IPS-18a (cell line): Measurements from ENCODE around the gene CSNK2B.
"Not testable (repeated sequence)": the region's sequence is repeated elsewhere in the genome, so short reads cannot be mapped to it uniquely, and the experiment has no call there.

Experiments used
- H3K27ac ChIP-seq: one replicate; pipeline ENCODE4 v1.5.1; 2013; ENCODE audit warnings: low read length
- H3K27me3 ChIP-seq: one replicate; pipeline ENCODE4 v1.6.1; 2013; ENCODE audit warnings: mild to moderate bottlenecking, low read length; ENCODE audit not compliant: control insufficient read depth, insufficient read depth
- H3K36me3 ChIP-seq: one replicate; pipeline ENCODE4 v1.6.1; 2013; ENCODE audit warnings: low read depth, low read length; ENCODE audit not compliant: control insufficient read depth
- H3K4me1 ChIP-seq: one replicate; pipeline ENCODE4 v1.6.1; 2013; ENCODE audit warnings: low read depth, low read length; ENCODE audit not compliant: control insufficient read depth
- H3K4me3 ChIP-seq: one replicate; pipeline ENCODE4 v1.5.1; 2013; ENCODE audit warnings: low read length
- H3K9ac ChIP-seq: one replicate; pipeline ENCODE4 v1.6.1; 2013; ENCODE audit warnings: mild to moderate bottlenecking, low read length, moderate library complexity
- H3K9me3 ChIP-seq: one replicate; pipeline ENCODE4 v1.6.1; 2013; ENCODE audit warnings: low read depth, low read length; ENCODE audit not compliant: control insufficient read depth

The CSNK2B gene

DNA sequence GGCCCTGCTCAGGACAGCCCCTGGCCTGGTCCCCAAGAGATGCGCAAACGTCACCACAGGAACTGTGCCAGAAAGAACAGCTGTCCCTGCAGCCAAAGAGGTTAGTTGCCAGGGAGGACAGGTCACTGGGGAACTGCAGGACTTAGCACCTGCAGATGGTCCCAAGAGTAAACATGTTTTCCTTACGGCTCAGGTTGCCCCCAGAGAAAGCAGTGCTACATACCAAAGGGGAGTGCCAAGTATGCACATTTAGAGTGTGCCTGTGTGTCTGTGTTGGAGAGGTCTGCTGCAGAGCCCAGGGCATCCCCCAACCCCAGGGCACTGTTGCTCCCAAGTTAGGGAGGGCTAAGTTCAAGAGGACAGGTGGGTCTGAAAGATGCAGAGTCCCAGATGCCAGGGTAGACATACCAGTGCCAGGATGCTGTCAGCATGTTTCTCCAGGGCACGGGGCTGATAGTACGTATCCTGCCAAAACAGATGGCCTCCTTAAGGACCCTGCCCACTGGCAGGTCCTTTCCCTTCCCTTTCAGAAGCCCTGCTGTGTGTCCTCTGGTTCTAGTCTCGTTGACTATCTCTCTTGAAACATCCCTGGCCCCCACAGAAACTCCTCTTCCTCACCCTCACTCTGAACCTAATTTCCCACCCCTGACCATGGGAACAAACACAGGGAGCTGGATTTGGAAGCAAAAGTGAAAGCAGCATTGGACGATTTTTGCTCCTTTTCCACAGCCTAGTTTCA, 36.0 kb downstream of the CSNK2B start:
- peak overlapping the region; percentile 97 for H3K4me3 ChIP-seq
- no peak overlapping the region for H3K27ac ChIP-seq
- no peaks in the 10 kb centered on the region for H3K4me1 ChIP-seq
- peak overlapping the region; percentile 91 for H3K9ac ChIP-seq
- H3K9me3 ChIP-seq: no peaks in the 10 kb centered on the region
- H3K36me3 ChIP-seq: no peaks in the 10 kb centered on the region
- no peaks in the 10 kb centered on the region for H3K27me3 ChIP-seq

DNA sequence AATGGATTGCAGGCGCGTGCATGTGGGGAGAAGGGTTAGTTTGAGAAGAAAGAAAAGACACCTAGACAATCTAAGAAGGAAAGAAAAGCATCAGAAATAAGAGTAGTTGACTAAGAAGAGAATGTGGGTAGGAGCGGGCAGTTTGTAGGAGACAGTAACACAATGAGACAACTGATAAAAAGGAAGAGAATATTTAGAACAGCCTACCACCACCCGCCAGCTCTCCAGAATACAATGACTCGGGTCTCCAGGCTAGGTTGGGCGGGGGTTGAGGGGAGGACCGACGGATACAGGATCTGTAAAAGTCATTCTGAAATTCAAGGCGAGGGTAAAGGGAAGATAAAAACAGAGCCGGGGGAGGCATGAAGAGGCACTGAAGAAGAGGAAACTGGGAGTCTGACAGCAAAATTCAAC, 36.5 kb downstream of the CSNK2B start:
- Histone ChIP-seq H3K4me3 (peak overlapping the region; percentile 97), H3K9me3 (no peaks in the 10 kb centered on the region), H3K27ac (no peak overlapping the region), H3K4me1 (no peaks in the 10 kb centered on the region), H3K27me3 (no peaks in the 10 kb centered on the region), H3K9ac (peak overlapping the region; percentile 91), H3K36me3 (no peaks in the 10 kb centered on the region)

DNA sequence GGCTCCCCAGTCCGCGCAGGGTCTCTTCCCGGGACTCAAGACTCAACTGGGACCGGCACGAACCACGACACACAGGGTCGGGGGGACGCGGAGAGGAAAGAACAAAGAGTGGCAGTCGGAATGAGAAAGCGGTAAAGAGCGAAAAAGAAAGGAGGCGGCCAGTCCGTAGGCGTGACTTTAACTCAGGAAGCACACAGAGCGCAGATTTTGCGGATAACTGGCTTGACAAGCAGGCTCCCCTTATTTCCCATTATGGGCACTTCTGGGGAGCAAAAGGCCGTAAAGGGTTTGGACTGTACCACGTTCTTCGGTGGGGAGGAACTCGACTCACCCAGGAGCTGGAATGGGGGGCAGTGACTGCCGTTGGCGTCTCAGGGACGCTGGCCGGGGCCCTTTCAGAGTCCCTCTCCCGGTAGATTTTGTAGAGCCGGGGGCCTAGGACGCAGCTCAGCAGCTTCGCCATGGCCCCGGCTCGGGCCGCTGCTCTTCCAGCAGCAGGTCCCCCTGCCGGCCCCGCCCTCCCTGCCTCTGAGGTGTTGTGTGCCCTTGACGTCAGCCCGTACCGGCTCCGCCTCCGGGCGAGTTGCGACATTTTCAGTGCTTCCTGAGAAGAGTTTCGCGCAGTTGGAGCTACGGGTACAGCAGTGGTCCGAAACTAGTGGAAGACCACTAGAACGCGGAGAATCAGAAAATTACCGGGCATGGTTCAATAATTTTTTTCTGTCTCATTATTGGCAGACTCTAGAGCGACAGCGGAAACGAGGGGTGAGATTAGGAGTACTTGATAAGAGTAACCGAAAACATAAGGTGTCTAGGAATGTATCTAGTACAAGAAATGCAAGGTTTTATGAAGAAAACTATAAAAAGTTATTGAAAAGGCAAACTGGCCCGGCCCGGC, 37.2 kb downstream of the CSNK2B start, which contains the start of gene ABHD16A:
Gene ABHD16A, minus strand, starts transcription at position 506 of the 898 bp plus-strand sequence. Its CDS starts 43 bp downstream, at position 463.
- peak within 1 kb of the TSS; percentile 78 for H3K27ac ChIP-seq
- H3K9me3 ChIP-seq: no peaks in the 10 kb centered on the region
- H3K4me1 ChIP-seq: no peaks in the 10 kb centered on the region
- H3K9ac ChIP-seq: peak within 1 kb of the TSS; percentile 91
- H3K36me3 ChIP-seq: no peaks in the 10 kb centered on the region
- peak within 1 kb of the TSS; percentile 97 for H3K4me3 ChIP-seq
- H3K27me3 ChIP-seq: no peaks in the 10 kb centered on the region

DNA sequence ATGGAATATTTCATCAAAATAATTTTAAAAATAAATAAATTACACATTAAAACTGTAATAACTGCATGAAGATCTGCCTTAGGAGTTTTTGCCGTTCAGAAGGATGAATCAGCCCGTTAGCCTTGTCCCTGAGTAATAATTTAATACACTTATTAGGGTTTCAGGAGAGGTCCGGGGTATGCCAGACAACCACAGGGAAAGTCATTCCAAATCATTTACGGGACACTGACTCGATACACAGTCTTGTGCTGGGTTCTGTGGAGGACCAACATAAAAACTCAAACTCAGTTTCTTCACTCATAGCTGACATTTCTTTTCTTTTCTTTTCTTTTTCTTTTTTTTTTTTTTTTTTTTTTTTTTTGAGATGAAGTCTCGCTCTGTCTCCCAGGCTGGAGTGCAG, 40.1 kb downstream of the CSNK2B start:
- no peak overlapping the region for H3K9ac ChIP-seq
- H3K4me3 ChIP-seq: no peak overlapping the region
- no peaks in the 10 kb centered on the region for H3K36me3 ChIP-seq
- no peaks in the 10 kb centered on the region for H3K4me1 ChIP-seq
- H3K27ac ChIP-seq: no peak overlapping the region
- H3K27me3 ChIP-seq: no peaks in the 10 kb centered on the region
- H3K9me3 ChIP-seq: no peaks in the 10 kb centered on the region

DNA sequence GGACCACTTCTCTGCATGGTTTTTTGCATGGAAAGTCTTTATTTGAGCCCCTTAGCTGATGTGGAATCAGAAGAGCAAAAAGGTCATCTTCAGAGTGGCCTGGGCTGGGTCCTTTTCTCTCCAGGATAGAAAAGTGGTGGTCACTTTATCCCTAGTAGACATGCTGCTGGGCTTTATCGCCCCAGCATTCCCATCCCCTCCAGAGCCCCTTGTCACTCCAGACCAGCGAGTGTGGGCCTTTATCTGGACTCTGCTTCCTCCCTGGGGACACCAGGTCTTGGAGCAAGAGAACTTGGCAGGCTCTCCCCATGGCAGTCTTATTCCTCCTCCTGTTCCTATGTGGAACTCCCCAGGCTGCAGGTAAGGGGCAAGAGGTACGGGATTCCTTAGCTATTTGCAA, 40.7 kb downstream of the CSNK2B start, which contains the start of gene LY6G6F:
Gene LY6G6F, plus strand, starts transcription at position 268 of the 400 bp plus-strand sequence. Its CDS starts 41 bp downstream, at position 309.
- H3K36me3 ChIP-seq: no peaks in the 10 kb centered on the region
- H3K27me3 ChIP-seq: no peaks in the 10 kb centered on the region
- H3K9me3 ChIP-seq: no peaks in the 10 kb centered on the region
- no peaks in the 10 kb centered on the region for H3K4me1 ChIP-seq
- no peak within 1 kb of the TSS for H3K9ac ChIP-seq
- H3K4me3 ChIP-seq: no peak within 1 kb of the TSS
- H3K27ac ChIP-seq: no peak within 1 kb of the TSS

DNA sequence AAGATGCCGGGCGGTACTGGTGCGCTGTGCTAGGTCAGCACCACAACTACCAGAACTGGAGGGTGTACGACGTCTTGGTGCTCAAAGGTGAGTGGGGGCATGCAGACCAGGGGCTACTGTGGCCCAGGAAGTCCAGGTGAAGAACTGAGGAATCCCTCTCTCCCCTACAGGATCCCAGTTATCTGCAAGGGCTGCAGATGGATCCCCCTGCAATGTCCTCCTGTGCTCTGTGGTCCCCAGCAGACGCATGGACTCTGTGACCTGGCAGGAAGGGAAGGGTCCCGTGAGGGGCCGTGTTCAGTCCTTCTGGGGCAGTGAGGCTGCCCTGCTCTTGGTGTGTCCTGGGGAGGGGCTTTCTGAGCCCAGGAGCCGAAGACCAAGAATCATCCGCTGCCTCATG, 41.8 kb downstream of the CSNK2B start:
- no peaks in the 10 kb centered on the region for H3K4me1 ChIP-seq
- H3K27ac ChIP-seq: no peak overlapping the region
- no peak overlapping the region for H3K9ac ChIP-seq
- H3K9me3 ChIP-seq: no peaks in the 10 kb centered on the region
- H3K27me3 ChIP-seq: no peaks in the 10 kb centered on the region
- H3K36me3 ChIP-seq: no peaks in the 10 kb centered on the region
- no peak overlapping the region for H3K4me3 ChIP-seq

DNA sequence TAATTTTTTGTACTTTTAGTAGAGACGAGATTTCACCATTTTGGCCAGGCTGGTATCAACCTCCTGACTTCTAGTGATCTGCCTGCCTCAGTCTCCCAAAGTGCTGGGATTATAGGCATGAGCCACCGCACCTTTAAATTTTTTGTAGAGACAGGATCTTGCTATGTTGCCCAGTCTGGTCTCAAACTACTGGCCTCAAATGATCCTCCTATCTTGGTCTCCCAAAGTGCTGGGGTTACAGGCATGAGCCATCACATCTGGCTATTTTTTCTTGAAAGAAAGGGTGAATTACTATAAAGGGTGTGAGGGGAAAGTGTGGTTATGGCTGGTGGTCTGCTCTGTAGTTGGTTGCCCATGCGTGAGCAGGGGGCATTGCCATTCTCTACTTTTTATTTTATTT, 42.3 kb downstream of the CSNK2B start:
- Histone ChIP-seq H3K4me3 (no peak overlapping the region), H3K27ac (no peak overlapping the region), H3K9ac (no peak overlapping the region), H3K27me3 (no peaks in the 10 kb centered on the region), H3K36me3 (no peaks in the 10 kb centered on the region), H3K9me3 (no peaks in the 10 kb centered on the region), H3K4me1 (no peaks in the 10 kb centered on the region)

DNA sequence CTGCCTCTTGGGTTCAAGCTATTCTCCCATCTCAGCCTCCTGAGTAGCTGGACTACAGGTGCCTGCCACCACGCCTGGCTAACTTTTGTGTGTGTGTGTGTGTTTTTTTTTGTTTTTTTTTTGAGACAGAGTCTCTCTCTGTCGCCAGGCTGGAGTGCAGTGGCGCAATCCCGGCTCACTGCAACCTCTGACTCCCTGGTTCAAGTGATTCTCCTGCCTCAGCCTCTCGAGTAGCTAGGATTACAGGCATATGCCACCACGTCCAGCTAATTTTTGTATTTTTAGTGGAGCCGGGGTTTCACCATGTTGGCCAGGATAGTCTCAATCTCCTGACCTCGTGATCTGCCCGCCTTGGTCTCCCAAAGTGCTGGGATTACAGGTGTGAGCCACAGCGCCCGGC, 43.3 kb downstream of the CSNK2B start:
- not testable (repeated sequence) for H3K9me3 ChIP-seq, H3K27me3 ChIP-seq, H3K4me3 ChIP-seq, H3K9ac ChIP-seq, H3K27ac ChIP-seq, H3K36me3 ChIP-seq, H3K4me1 ChIP-seq

DNA sequence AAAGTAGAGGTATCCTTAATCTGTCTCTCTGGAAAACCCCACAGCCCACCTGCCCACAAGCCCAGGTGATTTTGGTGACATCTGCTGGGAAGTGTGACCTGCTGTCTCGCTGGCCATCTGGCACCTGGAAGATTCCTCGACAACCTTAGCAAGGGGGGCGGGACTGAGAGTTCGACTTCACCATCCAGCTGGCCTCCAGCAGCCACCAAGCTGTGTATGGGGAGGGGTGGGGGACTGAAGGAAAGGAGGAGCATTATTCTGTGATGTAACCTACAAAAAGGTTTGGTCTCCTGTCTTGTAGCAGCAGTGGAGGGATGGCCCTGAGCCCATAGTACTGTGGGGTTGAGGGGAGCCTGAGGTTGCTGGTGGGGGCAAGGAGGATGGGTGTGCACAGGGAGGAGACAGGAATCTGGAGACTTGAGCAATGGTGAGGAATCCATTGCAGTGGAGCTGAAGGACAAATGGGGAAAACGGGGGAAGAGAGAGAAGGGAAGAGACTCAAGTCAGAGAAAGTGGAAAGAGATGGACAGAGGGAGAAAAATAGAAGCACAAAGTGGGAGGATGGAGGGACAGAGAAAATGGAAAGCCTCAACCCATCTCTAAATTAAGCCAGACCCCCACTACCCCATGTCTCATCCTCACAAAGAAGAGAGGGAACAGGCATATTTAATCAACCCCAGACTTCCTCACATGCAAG, 44.8 kb downstream of the CSNK2B start:
- H3K4me3 ChIP-seq: no peak overlapping the region
- H3K27me3 ChIP-seq: no peaks in the 10 kb centered on the region
- H3K9me3 ChIP-seq: no peaks in the 10 kb centered on the region
- no peak overlapping the region for H3K27ac ChIP-seq
- no peak overlapping the region for H3K9ac ChIP-seq
- H3K36me3 ChIP-seq: no peaks in the 10 kb centered on the region
- peaks cover 20% of the 10 kb centered on the region for H3K4me1 ChIP-seq

DNA sequence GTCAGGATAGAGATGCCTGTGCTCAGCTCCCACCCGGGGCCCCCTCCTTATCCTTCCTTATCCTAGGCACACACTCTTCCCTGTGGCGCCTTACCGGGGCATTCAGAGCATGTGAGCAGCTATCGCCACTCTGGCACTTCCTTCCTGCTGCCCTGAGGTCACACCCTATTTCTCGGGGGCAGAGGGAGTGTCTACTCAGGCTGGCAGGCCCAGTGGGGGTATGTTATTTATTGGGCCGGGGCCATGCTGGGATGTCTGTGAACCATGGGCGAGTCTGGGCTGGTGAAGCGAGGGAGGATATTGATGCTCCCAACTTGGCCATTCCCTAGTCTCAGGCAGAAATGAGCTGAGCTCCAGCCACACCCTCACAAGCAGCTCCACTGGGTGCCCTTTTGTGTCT, 45.4 kb downstream of the CSNK2B start:
- no peak overlapping the region for H3K4me3 ChIP-seq
- H3K27ac ChIP-seq: no peak overlapping the region
- H3K27me3 ChIP-seq: no peaks in the 10 kb centered on the region
- peaks cover 20% of the 10 kb centered on the region for H3K4me1 ChIP-seq
- H3K9me3 ChIP-seq: no peaks in the 10 kb centered on the region
- H3K9ac ChIP-seq: no peak overlapping the region
- no peaks in the 10 kb centered on the region for H3K36me3 ChIP-seq

DNA sequence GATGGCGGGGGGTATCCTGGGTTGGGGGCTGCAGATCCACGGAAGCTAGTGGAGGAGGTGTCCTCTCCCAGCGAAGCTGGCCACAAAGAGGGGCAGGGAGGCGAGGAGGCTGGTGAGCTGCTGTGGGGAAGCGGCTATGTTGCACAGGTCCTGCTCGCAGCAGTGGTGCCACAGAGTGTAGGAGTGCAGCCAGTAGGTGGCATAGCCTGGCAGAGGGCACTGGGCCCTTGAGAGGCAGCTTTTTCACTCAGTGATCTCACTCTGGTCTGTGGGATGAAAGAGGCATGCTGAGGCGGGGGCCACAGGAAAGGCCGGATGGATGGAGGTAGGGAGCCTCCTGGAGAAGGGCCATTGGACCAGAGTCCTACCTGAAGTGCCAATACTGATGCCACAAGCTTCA, 46.4 kb downstream of the CSNK2B start:
- no peak overlapping the region for H3K4me3 ChIP-seq
- no peaks in the 10 kb centered on the region for H3K9me3 ChIP-seq
- H3K36me3 ChIP-seq: no peaks in the 10 kb centered on the region
- H3K27ac ChIP-seq: no peak overlapping the region
- peaks cover 21% of the 10 kb centered on the region for H3K4me1 ChIP-seq
- H3K9ac ChIP-seq: no peak overlapping the region
- H3K27me3 ChIP-seq: no peaks in the 10 kb centered on the region
